Stimulated activated naive CD4-positive, alpha-beta T cell (primary cell): ENCODE results near the gene ZNF365.
"Not testable (repeated sequence)": the region's sequence is repeated elsewhere in the genome, so short reads cannot be mapped to it uniquely, and the experiment has no call there.

Experiments
- DNase-seq, 6 experiments: peaks; one replicate each; lab custom pipeline; 2025; lab: John Stamatoyannopoulos, UW

The ZNF365 gene

GRCh38 chr10:62377026-62377415 is 2.9 kb downstream of the ZNF365 start:
- no peak for DNase-seq

DNA sequence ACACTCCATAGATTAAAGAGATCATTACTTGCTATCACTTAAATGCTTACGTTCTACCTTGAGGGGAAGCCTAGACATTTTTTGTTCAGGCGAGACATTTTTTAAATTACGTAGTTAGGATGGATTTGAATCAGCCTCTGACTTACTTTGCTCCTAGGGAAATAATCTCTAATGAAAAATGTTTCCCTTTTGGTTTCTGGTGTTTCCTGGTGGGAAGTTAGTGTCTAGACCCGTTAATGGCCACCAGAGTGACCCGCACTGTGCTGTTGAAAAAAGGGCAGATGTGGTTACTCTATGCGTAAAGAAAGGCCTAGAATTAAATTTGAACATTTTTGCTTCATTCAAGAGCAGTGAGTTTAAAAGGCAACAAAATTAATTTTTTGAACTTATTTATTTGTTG is 3.8 kb downstream of the ZNF365 start:
- no peak for DNase-seq

DNA sequence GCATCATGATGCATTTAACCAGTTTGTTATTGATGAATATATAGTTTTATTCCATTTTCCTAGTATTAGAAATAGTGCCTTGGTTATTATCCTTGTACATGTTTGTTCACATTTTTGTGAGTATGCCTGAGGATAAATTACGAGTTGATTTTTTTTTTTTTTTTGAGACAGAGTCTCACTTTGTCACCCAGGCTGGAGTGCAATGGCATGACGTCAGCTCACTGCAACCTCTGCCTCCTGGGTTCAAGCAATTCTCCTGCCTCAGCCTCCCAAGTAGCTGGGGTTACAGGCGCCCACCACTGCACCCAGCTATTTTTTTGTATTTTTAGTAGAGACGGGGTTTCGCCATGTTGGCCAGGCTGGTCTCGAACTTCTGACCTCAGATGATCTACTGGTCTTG is 4.7 kb downstream of the ZNF365 start:
- DNase-seq = not testable (repeated sequence)

GRCh38 chr10:62379394-62379793 is 5.2 kb downstream of the ZNF365 start:
- no peak for DNase-seq

GRCh38 chr10:62380016-62380415 is 5.8 kb downstream of the ZNF365 start:
- DNase-seq = no peak

DNA sequence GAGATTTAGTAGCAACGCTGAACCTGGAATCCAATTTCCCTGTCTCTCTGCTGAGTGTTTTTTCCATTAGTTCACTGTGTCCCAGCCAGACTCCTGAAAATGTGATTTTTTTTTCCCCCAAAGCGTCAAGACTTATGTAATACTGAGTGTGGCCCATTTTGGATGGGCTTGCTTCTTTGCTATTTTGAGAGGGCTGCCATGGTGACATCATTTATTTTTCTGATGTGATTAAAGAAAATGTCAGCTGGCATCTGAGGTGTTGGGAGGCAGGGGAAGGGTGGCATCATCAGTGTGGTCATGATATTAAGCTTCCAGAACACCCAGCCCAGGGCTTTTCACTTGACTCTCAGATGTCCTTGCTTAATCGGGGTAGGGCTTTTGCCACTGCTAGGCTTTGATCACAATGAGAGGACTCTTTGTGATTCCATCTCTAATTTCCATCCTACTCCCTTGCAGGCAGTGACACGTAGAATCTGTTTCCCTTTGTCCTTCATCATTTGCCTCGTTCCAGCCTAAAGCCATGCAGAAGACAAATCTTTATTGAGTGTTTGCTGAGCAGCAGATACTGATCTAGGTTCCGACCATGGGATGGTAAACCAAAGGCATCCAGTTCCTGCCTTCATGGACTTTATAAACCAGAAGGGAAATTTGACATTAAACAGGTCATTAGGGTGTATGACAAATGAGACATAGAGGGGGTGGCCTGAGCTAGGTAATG is 7.4 kb downstream of the ZNF365 start:
- DNase-seq = no peak

DNA sequence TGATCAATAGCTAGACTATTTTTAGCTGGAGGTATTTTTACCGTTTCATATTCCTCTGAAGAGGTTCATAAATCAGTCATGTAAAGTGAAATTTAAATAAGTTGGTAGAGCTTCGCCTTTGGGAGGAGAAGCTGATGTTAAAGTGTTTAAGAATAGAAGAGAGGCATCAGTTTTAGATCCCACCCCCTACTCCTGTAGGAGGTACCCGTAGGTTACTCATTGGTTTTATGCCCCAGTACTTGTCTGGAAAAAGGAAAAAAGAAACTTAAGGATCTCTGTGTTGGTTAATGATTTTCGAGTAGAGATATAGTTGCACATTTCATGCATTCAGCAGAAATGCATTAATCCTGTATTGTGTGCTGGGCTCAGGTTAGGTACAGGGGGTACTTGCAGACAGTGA is 8.7 kb downstream of the ZNF365 start:
- no peak for DNase-seq

GRCh38 chr10:62384057-62384446 is 9.9 kb downstream of the ZNF365 start:
- no peak for DNase-seq

DNA sequence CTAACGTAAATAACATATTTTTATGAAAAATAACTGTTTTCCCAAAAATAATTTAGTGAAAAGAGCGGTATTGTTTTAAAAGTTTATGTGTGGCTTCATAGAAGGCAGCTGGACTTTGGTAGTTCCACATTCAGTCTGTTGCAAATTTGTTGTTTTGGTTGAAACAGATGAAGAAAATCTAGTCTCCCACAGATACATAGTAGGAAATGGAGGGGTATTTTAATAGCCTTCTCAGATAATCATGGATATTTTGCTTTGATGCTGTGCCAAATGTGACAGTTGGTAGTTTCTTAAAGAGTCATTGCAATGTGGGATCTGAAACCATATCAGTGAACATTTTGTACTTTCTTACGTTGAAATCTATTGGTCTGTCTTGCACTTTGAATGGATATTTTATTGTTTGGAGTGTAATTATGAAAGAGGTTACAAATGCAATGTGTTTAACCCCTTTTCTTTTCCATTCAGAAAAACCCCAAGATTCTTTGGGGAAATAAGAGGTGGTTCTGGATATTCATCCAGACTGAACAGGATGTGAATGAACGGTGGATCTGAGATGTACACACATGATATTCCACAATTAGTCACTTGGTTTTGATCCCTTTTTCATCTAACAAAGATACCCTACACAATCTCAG is 10.4 kb downstream of the ZNF365 start:
- no peak for DNase-seq

GRCh38 chr10:62386356-62387320 is 12.5 kb downstream of the ZNF365 start:
- DNase-seq = no peak

DNA sequence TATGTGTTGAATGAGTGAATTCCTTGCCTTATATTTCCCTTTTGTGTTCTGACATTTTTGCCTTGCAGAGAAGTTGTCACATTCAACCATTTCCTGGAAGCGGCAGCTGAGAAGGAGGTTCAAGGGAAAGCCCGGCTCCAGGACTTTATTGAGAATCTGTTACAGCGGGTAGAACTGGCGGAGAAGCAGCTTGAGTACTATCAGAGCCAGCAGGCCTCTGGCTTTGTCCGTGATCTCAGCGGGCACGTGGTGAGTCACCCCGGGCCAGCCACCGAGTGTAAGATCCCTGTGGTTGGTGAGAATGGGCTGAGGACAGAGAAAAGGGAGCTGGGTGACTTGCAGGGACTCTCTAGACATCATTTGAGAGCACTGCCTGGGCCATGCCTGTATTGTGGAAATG is 14.2 kb downstream of the ZNF365 start:
- DNase-seq = no peak

GRCh38 chr10:62390497-62391176 is 16.5 kb downstream of the ZNF365 start:
- DNase-seq = no peak

DNA sequence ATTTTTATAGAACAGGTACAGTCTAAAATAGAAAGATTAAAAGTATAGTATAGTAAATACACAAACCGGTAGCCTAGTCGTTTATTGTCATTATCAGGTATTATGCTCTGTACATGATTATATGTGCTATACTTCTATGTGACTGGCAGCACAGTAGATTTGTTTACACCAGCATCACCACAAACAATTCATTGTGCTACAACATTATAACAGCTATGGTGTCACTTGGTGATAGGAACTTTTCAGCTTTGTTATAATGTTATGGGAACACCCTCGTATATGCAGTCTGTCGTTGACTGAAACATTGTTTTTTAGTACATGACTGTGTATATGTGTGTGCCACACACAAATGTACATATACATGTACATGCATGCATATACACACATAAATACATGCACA is 19.1 kb downstream of the ZNF365 start:
- no peak for DNase-seq

- DNase-seq = no peak
Observed at GRCh38 chr10:62394556-62395018, 20.4 kb downstream of the ZNF365 start.

- DNase-seq = no peak
Observed at GRCh38 chr10:62395892-62396291, 21.7 kb downstream of the ZNF365 start.

- DNase-seq = no peak
Observed at GRCh38 chr10:62396864-62397263, 22.7 kb downstream of the ZNF365 start.

DNA sequence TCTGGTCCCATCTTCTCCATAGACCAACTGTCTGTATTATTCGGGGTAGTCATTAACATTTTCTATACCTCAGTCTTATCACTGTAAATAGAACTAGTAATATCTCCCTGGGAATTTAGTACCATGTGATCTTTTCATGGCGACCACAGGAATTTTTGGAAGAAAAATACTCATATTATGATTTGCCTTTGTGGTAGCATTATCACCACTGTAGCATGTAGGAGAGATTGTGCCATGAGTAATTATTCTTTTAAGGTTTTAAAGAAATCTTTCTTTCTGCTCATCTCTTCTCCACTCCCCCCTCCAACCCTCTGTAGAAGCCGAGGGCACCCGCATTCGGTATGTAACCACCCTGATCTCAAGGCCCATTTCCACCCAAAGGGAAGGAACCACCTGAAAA is 25.0 kb downstream of the ZNF365 start:
- DNase-seq = no peak

DNA sequence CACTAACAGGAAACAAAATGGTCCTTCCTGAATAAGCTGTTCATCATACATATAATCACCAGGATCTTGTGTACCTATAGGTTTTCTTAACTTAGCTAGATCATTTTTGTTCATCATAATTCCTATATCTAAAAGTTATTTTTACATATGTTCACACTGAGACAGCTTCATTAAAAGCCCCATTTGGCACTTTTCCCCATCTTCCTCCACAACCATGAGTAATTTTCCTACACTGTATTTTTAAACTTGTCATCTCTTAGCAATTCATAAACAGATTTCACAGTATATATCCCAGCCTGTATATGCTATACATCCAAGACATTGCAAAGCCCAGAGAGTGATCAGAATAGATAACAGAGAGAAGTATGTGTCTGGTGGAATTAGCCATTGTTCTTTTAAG is 28.3 kb downstream of the ZNF365 start:
- DNase-seq = no peak

DNA sequence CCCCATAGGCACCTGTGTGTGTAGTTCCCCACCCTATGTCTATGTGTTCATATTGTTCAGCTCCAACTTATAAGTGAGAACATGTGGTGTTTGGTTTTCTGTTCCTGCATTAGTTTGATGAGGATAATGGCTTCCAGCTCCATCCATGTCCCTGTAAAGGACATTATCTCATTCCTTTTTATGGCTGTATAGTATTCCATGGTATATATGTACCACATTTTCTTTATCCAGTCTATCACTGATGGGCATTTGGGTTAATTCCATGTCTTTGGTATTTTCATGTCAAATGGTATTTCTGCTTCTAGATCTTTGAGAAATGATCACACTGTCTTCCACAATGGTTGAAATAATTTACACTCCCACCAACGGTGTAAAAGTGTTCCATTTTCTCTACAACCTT is 36.4 kb downstream of the ZNF365 start:
- DNase-seq = not testable (repeated sequence)

DNA sequence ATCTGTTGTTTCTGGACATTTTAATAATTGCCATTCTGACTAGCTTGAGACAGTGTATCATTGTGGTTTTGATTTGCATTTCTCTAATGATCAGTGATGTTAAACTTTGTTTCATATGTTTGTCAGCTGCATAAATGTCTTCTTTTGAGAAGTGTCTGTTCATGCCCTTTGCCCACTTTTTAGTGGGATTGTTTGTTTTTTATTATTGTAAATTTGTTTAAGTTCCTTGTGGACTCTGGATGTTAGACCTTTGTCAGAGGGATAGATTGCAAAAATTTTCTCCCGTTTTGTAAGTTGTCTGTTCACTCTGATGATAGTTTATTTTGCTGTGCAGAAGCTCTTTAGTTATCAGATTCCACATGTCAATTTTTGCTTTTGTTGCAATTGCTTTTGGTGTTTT is 36.8 kb downstream of the ZNF365 start:
- DNase-seq = not testable (repeated sequence)

DNA sequence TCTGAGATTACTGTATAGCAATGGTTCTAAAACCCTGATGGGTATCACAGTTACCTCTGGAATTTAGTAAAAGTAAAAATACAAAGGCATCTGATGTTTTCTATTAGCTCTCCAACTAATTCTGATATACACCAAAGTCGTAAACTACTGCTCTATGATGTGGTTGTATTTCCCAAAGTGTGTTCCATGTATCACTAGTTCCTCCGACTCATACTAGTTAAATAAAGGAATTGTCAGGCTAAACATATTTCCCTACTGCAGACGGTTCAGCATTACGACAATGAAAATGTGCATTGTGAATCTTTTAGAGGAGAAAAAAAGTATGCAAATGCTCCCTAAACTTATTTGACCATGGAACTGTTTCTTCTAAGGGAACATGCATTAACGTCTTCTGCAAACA is 38.9 kb downstream of the ZNF365 start:
- no peak for DNase-seq

DNA sequence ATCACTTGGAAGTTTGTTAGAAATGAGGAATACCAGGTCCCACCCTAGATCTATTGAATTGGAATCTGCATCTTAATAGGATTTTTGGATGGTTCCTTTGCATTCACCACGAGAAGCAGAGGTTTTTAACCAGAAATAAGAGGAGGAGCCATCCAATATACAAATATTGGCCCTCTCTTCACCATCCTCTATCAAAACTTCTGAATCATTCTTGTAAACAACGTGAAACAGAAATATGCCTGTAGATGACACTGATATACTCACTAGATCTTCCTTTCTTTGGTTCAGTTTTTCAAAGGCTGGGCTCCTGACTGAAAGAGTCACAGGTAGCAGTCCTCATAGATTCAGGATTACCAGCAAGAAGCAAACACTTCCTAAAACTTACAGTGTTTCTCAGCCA is 39.5 kb downstream of the ZNF365 start:
- no peak for DNase-seq
